OCI-LY7 (cell line): ENCODE data around the gene MRPS10. TPM values are rescaled to one million over a fixed set of nuclear protein-coding genes. Genes with fewer than 3 reads are reported as not detected.
"Not testable (repeated sequence)": the region's sequence is repeated elsewhere in the genome, so short reads cannot be mapped to it uniquely, and the experiment has no call there.

Experiments
- BruUV-seq: library from RNA; stranded (reverse); fragments of 400-500 nt; replicated peaks from 2 replicates; lab custom pipeline; 2021; lab: Mats Ljungman, UMichigan
- CTCF ChIA-PET: fragments of 300-600 bp; sonication (Branson Sonifier 250); formaldehyde crosslinking; loops from one replicate; lab custom pipeline; 2022; ENCODE audit warnings: antibody characterized with exemption; ENCODE audit not compliant: unreplicated experiment; lab: Charles Lee
- POLR2A ChIA-PET: fragments of 300-600 bp; sonication (Branson Sonifier 250); formaldehyde crosslinking; loops from one replicate; lab custom pipeline; 2022; ENCODE audit warnings: antibody characterized with exemption; lab: Charles Lee
- DNase-seq: peaks from one replicate; pipeline ENCODE4 v3.0.0-alpha.2; 2015; ENCODE audit warnings: low spot score
- H2AFZ ChIP-seq: fragments of 200-600 bp; sonication (generic), shearing (Covaris generic); 2 replicates; pipeline ENCODE4 v1.6.1; 2014; ENCODE audit warnings: mild to moderate bottlenecking, antibody characterized with exemption, low read length, moderate library complexity
- H3K27ac ChIP-seq: fragments of 200-600 bp; sonication (generic); 2 replicates; pipeline ENCODE4 v1.5.1; 2014; ENCODE audit warnings: mixed run types, low read depth, mild to moderate bottlenecking, moderate library complexity, low read length, inconsistent platforms; ENCODE audit not compliant: poor library complexity, severe bottlenecking
- H3K36me3 ChIP-seq: fragments of 200-600 bp; sonication (generic); 2 replicates; pipeline ENCODE4 v1.6.1; 2014; ENCODE audit warnings: mild to moderate bottlenecking, antibody characterized with exemption, low read length, moderate library complexity, mixed read lengths; ENCODE audit not compliant: insufficient read depth
- H3K4me1 ChIP-seq: fragments of 200-600 bp; sonication (generic); 2 replicates; pipeline ENCODE4 v1.5.1; 2014; ENCODE audit warnings: mild to moderate bottlenecking, low read length; ENCODE audit not compliant: insufficient read depth, poor library complexity, severe bottlenecking
- H3K4me2 ChIP-seq: fragments of 200-600 bp; sonication (generic); 2 replicates; pipeline ENCODE4 v1.6.1; 2014; ENCODE audit warnings: mild to moderate bottlenecking, low read length
- H3K4me3 ChIP-seq: fragments of 200-600 bp; sonication (generic); 2 replicates; pipeline ENCODE4 v1.5.1; 2014; ENCODE audit warnings: mild to moderate bottlenecking, low read depth, low read length; ENCODE audit not compliant: poor library complexity, severe bottlenecking
- H3K79me2 ChIP-seq: fragments of 200-600 bp; sonication (generic); 2 replicates; pipeline ENCODE4 v1.6.1; 2016; ENCODE audit warnings: low read depth, mild to moderate bottlenecking, low read length, moderate library complexity, mixed read lengths; ENCODE audit not compliant: insufficient read depth
- H3K9me2 ChIP-seq: fragments of 200-600 bp; sonication (generic); 2 replicates; pipeline ENCODE4 v1.6.1; 2016; ENCODE audit warnings: mild to moderate bottlenecking, low read length, mixed read lengths; ENCODE audit not compliant: insufficient read depth
- H3K9me3 ChIP-seq: fragments of 200-600 bp; sonication (generic); 2 replicates; pipeline ENCODE4 v1.6.1; 2014; ENCODE audit warnings: mild to moderate bottlenecking, mixed run types, low read length, mixed read lengths
- H4K20me1 ChIP-seq: fragments of 200-600 bp; sonication (generic); 2 replicates; pipeline ENCODE4 v1.6.1; 2014; ENCODE audit warnings: mild to moderate bottlenecking, antibody characterized with exemption, low read length, moderate library complexity, mixed read lengths; ENCODE audit not compliant: insufficient read depth
- EZH2phosphoT487 ChIP-seq: fragments of 200-600 bp; sonication (generic); IDR thresholded peaks from 2 replicates; pipeline ENCODE4 v1.6.1; 2018; ENCODE audit warnings: low read depth, borderline replicate concordance, mild to moderate bottlenecking, mixed run types, antibody characterized with exemption, low read length, moderate library complexity, mixed read lengths
- intact Hi-C: fragments of 100-400 bp; cut with micrococcal nuclease; formaldehyde crosslinking; loops from one replicate; pipeline ENCODE4 v1.10.0; 2022; ENCODE audit not compliant: unreplicated experiment
- total RNA-seq, 2 experiments: library from RNA; depleted of rRNA in 1 of 2; stranded (reverse); fragments of >200 nt in 1 of 2; shearing (Covaris generic) in 1 of 2; gene quantifications; 2 replicates each; pipeline ENCODE4 v1.2.3, GENCODE V29; 2014 to 2022
- TF ChIP-seq, protein P1 (sequence below): fragments of 200-600 bp; sonication (generic); conservative IDR thresholded peaks from 2 replicates; pipeline ENCODE4 v1.5.1; 2014; ENCODE audit warnings: mild to moderate bottlenecking, antibody characterized with exemption, low read length, moderate library complexity, mixed read lengths

The MRPS10 gene
- total RNA-seq, 2 experiments from 2014 or later, result 25.8 to 45.0 TPM

DNA sequence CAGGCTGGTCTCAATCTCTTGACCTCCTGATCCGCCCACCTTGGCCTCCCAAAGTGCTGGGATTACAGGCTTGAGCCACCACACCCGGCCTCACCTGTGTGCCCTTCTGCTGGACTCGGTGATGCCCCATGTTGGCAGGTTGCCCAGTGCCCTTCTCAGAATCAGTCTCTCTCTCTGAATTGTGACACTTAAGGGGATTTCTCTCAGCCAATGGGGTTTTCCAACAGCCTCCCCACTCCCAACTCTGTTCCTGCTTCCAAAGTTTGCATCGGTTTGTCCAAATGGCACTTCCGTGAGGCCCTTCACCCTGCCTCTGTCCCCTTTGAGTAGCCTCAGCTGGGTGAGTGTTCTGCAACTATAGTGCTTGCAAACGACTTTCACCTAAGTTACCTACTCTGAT lies 3.1 kb upstream of the MRPS10 start:
- BruUV-seq, result no TSS peak
- TF ChIP-seq EZH2phosphoT487, result no peak
- Histone ChIP-seq H3K36me3 (no peaks in the 10 kb centered on the region), H3K79me2 (peaks cover 15% of the 10 kb centered on the region), H3K4me2 (no peak overlapping the region), H2AFZ (no peak overlapping the region), H3K9me3 (no peaks in the 10 kb centered on the region), H3K4me3 (no peak overlapping the region), H3K4me1 (peaks cover 20% of the 10 kb centered on the region), H3K9me2 (no peaks in the 10 kb centered on the region), H4K20me1 (no peaks in the 10 kb centered on the region), H3K27ac (no peak overlapping the region)
- DNase-seq, result no peak
- ChIA-PET POLR2A (no interaction called here), CTCF (no interaction called here)
- intact Hi-C loops, result no loop called here

DNA sequence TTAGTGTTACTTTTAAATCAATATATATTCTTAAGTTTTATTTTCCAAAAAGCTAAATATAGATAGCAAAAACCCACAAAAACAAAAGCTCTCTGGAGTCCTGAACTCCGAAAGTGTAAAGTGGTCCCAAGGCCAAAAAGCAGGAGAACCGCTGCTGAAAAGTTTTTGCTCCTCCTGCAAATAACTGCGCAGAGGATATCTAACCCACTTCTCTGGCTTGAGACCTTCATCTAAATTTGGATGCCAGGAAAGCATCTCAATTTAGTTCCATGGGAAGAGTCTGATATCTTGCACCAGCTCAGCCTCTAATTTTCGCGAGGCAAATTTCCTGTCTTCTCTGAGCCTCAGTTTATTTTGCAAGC lies 523 bp downstream of the MRPS10 start:
- intact Hi-C loops, result loop anchor here (2.0 to 5.0 kb wide), 3 partner anchors 235 to 660 kb away; partner anchors contain the start of genes PRICKLE4 and TRERF1
- no peaks in the 10 kb centered on the region for H3K9me2 ChIP-seq
- POLR2A ChIA-PET, result interaction anchor here (1.0 to 1.5 kb wide), 3 partner anchors 10 to 296 kb away, joined by 3 to 5 read pairs (median 4); partner anchors contain the start of genes BYSL and MED20
- H4K20me1 ChIP-seq, result no peaks in the 10 kb centered on the region
- TF ChIP-seq EZH2phosphoT487, result no peak
- TF ChIP-seq, protein P1, sequence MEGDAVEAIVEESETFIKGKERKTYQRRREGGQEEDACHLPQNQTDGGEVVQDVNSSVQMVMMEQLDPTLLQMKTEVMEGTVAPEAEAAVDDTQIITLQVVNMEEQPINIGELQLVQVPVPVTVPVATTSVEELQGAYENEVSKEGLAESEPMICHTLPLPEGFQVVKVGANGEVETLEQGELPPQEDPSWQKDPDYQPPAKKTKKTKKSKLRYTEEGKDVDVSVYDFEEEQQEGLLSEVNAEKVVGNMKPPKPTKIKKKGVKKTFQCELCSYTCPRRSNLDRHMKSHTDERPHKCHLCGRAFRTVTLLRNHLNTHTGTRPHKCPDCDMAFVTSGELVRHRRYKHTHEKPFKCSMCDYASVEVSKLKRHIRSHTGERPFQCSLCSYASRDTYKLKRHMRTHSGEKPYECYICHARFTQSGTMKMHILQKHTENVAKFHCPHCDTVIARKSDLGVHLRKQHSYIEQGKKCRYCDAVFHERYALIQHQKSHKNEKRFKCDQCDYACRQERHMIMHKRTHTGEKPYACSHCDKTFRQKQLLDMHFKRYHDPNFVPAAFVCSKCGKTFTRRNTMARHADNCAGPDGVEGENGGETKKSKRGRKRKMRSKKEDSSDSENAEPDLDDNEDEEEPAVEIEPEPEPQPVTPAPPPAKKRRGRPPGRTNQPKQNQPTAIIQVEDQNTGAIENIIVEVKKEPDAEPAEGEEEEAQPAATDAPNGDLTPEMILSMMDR, result no peak
- H3K27ac ChIP-seq, result peak overlapping the region; percentile 48
- peak overlapping the region; percentile 89 for H3K4me3 ChIP-seq
- H3K4me1 ChIP-seq, result peaks cover 26% of the 10 kb centered on the region
- H3K79me2 ChIP-seq, result peaks cover 28% of the 10 kb centered on the region
- H2AFZ ChIP-seq, result peak overlapping the region; percentile 99; the same call in 1 of the 2 replicates
- peak; percentile 18 for DNase-seq
- peak overlapping the region; percentile 78 for H3K4me2 ChIP-seq
- CTCF ChIA-PET, result no interaction called here
- peaks cover 21% of the 10 kb centered on the region for H3K36me3 ChIP-seq
- TSS peak; percentile 79 for BruUV-seq
- H3K9me3 ChIP-seq, result no peaks in the 10 kb centered on the region

DNA sequence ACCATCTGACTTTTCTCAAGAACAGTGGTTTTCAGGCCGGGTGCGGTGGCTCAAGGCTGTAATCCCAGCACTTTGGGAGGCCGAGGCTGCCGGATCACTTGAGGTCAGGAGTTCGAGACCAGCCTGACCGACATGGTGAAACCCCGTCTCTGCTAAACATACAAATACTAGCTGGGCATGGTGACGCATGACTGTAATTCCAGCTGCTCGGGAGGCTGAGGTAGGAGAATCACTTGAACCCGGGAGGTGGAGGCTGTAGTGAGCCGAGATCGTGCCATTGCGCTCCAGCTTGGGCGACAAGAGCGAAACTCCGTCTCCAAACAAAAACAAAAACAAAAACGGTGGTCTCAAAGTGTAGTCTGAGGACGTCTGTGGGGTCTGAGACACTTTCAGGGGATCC lies 1.2 kb downstream of the MRPS10 start:
- intact Hi-C loops, result loop anchor here (2.0 to 5.0 kb wide), 3 partner anchors 236 to 660 kb away; partner anchors contain the start of genes PRICKLE4 and TRERF1
- peaks cover 28% of the 10 kb centered on the region for H3K79me2 ChIP-seq
- H3K9me3 ChIP-seq, H4K20me1 ChIP-seq, H3K27ac ChIP-seq, BruUV-seq, DNase-seq, H2AFZ ChIP-seq, H3K9me2 ChIP-seq, CTCF ChIA-PET: not testable (repeated sequence)
- H3K4me3 ChIP-seq, result peak overlapping the region; percentile 89
- H3K36me3 ChIP-seq, result peaks cover 27% of the 10 kb centered on the region
- POLR2A ChIA-PET, result interaction anchor here (0.6 to 1.3 kb wide), 2 partner anchors 10 to 1220 kb away, joined by 3 to 5 read pairs; no protein-coding TSS in a partner anchor
- peak overlapping the region; percentile 78 for H3K4me2 ChIP-seq
- H3K4me1 ChIP-seq, result peaks cover 32% of the 10 kb centered on the region

DNA sequence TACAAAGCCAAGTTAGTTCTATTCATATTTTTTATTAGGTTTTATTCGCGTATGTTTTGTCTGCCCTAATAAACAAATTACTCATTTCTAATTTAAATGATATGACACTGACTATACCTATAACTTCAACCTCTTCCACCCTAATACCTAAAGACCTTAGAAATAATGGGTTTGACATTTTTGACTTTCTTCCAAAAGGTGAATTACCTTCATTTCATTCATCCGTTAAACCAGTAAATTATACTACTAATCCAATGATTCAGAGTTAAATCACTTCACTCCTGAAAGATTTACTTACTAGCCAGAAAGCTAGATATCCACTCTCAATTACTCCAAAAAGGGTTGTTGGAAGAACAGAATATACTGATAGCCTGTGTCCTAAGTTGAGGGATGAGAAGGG lies 5.2 kb downstream of the MRPS10 start:
- Histone ChIP-seq H3K4me3 (no peak overlapping the region), H3K9me3 (no peaks in the 10 kb centered on the region), H3K4me2 (no peak overlapping the region), H3K27ac (no peak overlapping the region), H3K4me1 (peaks cover 26% of the 10 kb centered on the region), H4K20me1 (no peaks in the 10 kb centered on the region), H2AFZ (no peak overlapping the region), H3K9me2 (no peaks in the 10 kb centered on the region), H3K79me2 (peaks cover 26% of the 10 kb centered on the region), H3K36me3 (peaks cover 64% of the 10 kb centered on the region)
- CTCF ChIA-PET, result no interaction called here
- POLR2A ChIA-PET, result no interaction called here
- intact Hi-C loops, result no loop called here
- DNase-seq, result no peak
- TF ChIP-seq, protein P1, result no peak
- no TSS peak for BruUV-seq
